HG03354 (cell line): Measurements from ENCODE around the gene RNFT2.

Source experiments
- ATAC-seq: cut with Tn5 transposase; IDR thresholded peaks from one replicate; pipeline ENCODE4 v1.9.1; 2021; ENCODE audit warnings: mild to moderate bottlenecking; ENCODE audit not compliant: unreplicated experiment, poor library complexity, severe bottlenecking

RNFT2 gene

GRCh38 chr12:116708826-116709756 is 29.0 kb upstream of the RNFT2 start:
- no peak for ATAC-seq

- ATAC-seq = no peak
Observed at GRCh38 chr12:116709768-116710167, 28.3 kb upstream of the RNFT2 start.

- ATAC-seq = no peak
Observed at GRCh38 chr12:116710370-116711150, 27.6 kb upstream of the RNFT2 start.

GRCh38 chr12:116712458-116713303 is 25.4 kb upstream of the RNFT2 start:
- no peak for ATAC-seq

GRCh38 chr12:116713527-116713926 is 24.6 kb upstream of the RNFT2 start:
- ATAC-seq = no peak

- ATAC-seq = no peak
Observed at GRCh38 chr12:116714175-116714574, 23.9 kb upstream of the RNFT2 start.

GRCh38 chr12:116717466-116718437 is 20.4 kb upstream of the RNFT2 start:
- no peak for ATAC-seq

GRCh38 chr12:116718655-116719454 is 19.3 kb upstream of the RNFT2 start:
- no peak for ATAC-seq

GRCh38 chr12:116719731-116720528 is 18.2 kb upstream of the RNFT2 start:
- no peak for ATAC-seq

GRCh38 chr12:116722245-116722644 is 15.9 kb upstream of the RNFT2 start:
- ATAC-seq = no peak

- ATAC-seq = no peak
Observed at GRCh38 chr12:116726694-116727093, 11.4 kb upstream of the RNFT2 start.

- no peak for ATAC-seq
Observed at GRCh38 chr12:116727261-116727660, 10.9 kb upstream of the RNFT2 start.

- ATAC-seq = no peak
Observed at GRCh38 chr12:116727891-116728290, 10.2 kb upstream of the RNFT2 start.

GRCh38 chr12:116731801-116732200 is 6.3 kb upstream of the RNFT2 start:
- no peak for ATAC-seq

GRCh38 chr12:116734156-116734768 is 3.9 kb upstream of the RNFT2 start:
- ATAC-seq = no peak

GRCh38 chr12:116735084-116735483 is 3.0 kb upstream of the RNFT2 start:
- ATAC-seq = no peak
